HT-29 (cell line): ENCODE data around the gene ADAMTS7. TPM values are rescaled to one million over a fixed set of nuclear protein-coding genes. Genes with fewer than 3 reads are reported as not detected.
"Not testable (repeated sequence)": the region's sequence is repeated elsewhere in the genome, so short reads cannot be mapped to it uniquely, and the experiment has no call there.

Source experiments
- DNase-seq: peaks from one replicate; pipeline ENCODE4 v3.0.0-alpha.2; 2015; ENCODE audit warnings: low spot score
- total RNA-seq: library from RNA; depleted of rRNA; stranded (reverse); fragments of >200 nt; shearing (Covaris generic); gene quantifications from 2 replicates; pipeline ENCODE4 v1.2.3, GENCODE V29; 2014

The ADAMTS7 gene
- total RNA-seq, 1 experiment from 2014 or later, result 0.69 TPM

DNA sequence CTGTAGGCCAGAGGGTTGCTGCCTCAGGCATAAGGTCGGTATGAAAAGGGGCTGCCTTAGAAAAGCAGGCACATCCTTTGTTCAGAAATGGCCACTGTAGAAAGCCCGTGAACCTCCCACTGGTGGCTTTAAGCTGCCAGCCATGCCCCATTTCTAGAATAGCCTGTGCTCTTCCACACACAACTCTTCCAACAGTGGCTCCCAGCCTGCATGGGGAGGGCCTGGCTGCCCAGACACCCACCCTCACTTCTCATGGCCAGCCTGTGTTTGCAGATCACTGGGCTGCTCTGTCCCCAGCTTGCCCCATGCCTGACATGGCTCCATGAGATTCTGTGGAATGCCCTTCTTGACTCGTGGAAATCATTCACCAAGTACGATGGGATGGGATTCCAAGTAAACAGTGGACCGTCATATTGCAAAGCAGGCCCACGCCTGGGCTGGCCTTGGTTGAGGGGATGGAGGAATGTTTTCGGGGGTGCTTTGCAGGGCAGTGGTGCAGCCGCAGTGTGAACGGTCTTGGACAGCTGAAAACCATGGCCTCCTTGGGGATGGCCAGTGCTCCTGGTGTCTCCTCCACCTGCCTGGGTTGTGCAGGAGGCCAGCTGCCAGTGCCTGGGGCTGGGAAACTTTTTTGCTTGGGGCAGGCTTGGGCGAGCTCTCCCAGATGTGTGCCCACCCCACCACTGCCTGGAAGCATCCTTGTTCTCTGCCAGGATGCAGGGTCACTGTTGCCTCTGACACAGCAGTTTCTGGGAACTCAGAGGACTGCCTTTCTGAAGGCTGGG is 57.3 kb downstream of the ADAMTS7 start:
- not testable (repeated sequence) for DNase-seq

DNA sequence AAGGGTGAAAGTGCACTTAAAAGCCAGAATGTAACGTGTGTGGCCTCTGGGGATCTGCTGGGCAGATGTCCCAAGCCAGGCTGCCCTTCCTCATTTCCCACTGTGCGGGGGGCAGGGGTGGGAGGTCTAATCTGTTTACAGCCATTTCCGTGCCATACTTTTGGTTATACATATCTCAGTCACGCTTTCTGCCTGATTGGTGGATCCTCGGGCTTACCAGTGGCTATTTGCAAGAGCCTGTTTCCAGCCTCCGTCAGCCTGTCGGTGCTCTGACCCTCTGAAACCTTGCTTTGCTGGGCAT is 58.0 kb downstream of the ADAMTS7 start:
- not testable (repeated sequence) for DNase-seq

DNA sequence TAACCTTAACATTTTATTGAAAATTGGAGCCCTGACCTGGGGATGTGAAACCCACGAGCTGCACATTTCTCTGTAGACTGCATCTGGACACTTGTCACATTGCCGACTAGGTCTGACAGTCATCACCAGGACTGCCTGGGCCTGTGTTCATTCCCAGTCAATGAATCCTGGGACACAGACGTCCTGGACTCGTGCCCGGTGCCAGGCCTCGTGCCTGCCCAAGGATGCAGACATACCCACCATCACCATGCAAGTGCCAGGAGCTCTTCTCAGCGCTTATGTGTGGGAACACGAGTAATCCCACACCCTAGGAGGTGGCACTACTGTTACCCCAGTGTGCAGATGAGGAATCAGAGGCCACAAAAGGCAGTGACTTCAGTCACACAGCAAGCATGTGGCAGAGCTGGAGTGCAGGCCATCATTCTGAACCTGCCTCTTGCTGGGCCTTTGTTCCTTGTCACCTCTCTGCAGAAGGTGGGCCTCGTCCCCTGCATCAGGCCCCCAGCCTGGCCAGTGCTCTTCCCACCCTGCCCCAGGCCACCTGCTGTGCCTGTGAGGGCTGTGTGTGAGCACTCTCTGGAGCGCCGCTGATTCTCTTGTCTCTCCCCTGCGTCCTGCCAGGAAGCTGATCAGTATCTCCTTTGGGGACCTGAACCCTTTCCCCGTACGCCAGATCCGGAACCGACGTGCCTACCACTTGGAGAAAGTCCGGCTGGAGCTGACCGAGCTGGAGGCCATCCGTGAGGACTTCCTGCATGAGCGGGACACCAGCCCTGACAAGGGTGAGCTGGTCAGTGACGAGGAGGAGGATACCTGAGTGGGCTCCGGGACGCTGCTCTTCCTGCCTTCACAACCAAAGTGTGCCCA is 58.5 kb downstream of the ADAMTS7 start:
- no peak for DNase-seq

DNA sequence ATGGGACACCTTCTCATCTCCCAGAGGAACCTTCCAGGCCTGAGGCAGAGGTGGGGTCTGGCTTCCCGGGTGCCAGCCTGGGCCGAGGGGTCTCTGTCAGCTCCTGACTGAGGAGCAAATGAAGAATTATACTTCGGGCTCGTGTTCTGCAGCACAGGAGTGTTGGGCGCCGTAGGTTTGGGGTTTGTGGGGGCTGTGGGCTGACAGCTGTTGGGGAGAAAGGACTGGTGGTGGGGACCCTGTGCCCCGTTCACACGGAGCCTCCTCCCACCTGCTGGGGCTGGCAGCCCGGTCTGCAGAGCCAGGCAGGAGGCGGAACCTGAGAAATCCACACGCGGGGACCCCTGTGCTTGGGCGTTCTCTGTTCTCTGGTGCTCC is 59.7 kb downstream of the ADAMTS7 start:
- no peak for DNase-seq

DNA sequence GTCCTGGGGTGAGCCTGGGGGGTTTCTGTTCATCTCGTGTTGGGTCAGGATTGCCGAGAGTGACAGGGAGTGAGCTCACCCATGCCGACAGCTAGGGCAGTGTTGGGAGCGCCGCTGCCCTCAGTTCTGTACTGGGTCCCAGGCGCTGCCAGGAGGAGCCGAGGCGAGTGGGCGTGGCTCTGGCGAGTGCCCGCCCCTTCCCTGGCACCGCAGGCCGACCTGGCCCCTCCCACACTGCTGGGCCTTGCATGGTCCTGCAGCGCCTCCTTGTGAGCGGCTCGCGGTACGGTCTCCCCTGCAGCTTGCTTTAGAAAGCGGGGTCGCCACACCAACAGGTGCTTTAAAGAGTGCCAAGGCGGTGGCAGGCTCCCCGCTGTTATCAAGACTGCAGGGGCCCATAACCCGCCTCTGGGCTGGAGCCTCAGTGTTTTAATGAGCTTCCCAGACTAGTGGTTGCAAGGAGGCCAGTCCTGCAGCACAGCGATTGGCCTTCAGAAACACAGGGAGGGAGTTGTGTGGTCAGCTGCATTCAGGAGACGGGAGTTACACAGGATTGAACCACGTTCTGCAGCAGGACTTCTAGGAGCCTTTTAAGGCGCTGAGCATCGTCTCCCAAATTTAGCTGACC is 60.2 kb downstream of the ADAMTS7 start:
- DNase-seq, result peak; percentile 95

DNA sequence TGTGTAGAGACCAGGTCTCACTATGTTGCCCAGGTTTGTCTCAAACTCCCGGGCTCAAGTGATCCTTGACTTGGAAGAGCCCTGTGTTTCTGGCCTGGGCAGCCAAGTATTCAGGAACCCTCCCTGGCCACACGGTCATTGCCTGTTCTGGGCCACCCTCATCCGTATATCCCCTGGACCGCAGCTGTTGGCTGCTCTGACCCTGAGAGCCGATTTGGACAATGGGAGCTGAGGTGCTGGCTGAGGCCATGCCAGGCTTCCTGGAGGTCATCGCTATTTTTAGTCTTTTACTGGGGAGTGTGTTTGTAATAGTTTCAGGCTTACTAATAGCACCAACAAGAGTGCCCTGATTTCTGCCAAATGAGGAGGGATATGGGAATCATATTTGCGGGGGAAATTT is 60.7 kb downstream of the ADAMTS7 start:
- DNase-seq, result no peak

DNA sequence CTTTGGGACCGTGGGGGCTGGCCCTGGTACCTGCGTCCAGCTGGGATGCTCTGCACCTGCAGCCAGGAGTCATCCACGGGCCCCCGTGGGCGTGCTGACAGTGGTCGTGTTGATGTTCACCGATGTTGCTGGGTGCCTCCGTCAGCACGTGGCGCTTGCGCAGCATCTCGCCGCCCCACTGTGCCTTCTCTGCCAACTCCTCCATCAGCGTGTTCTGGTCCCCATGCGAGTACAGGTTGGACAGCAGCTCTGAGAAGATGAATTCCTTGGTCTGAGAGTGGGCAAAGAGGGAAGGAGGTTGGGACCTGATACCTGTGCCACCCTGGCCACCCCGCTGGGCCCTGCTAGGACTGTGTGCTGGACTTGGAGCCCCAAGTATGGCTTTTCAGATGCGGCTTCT is 61.4 kb downstream of the ADAMTS7 start:
- DNase-seq, result no peak

DNA sequence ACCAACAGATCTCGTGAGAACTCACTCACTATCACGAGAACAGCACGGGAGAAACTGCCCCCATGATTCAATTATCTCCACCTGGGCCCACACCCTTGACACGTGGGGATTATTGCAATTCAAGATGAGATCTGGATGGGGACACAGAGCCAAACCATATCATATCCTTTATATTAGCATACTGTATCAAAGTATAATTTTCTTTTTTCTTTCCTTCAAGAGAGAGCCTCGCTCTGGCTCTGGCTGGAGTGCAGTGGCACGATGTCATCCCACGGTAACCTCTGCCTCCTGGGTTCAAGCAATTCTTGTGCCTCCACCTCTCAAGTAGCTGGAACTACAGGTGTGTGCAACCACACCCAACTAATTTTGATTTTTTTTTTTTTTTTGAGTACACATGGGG is 63.4 kb downstream of the ADAMTS7 start:
- not testable (repeated sequence) for DNase-seq

DNA sequence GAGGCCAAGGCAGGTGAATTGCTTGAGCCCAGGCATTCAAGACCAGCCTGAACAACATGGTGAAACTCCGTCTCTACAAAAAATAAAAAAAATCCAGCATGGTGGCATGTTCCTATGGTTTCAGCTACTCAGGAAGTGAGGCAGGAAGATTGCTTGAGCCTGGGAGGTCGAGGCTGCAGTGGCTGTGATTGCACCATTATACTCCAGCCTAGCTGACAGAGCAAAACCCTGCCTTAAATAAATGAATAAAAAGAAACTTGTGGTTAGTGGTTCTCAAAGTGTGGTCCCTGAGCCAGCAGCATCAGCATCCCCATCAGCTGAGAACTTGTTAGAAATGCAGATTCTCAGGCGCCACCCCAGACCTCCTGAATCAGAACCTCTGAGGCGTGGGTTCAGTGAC is 69.6 kb downstream of the ADAMTS7 start:
- not testable (repeated sequence) for DNase-seq

DNA sequence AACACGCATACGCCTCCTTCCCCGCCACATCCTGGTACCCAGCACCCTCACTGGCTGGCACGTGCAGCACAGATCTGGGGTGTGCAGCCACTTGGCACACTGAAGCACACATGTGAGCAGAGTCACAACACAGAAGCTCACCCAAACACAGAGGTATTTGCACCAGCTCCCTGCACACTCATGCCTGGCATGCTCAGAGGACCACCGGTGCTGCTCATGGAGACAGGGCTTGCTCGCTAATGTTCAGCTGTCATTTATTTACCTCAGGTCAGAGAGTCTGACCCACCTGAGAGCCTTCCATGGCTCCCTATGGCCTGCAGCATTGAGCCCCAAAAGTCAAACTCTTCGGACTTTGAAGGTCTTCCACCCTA is 70.4 kb downstream of the ADAMTS7 start:
- no peak for DNase-seq

DNA sequence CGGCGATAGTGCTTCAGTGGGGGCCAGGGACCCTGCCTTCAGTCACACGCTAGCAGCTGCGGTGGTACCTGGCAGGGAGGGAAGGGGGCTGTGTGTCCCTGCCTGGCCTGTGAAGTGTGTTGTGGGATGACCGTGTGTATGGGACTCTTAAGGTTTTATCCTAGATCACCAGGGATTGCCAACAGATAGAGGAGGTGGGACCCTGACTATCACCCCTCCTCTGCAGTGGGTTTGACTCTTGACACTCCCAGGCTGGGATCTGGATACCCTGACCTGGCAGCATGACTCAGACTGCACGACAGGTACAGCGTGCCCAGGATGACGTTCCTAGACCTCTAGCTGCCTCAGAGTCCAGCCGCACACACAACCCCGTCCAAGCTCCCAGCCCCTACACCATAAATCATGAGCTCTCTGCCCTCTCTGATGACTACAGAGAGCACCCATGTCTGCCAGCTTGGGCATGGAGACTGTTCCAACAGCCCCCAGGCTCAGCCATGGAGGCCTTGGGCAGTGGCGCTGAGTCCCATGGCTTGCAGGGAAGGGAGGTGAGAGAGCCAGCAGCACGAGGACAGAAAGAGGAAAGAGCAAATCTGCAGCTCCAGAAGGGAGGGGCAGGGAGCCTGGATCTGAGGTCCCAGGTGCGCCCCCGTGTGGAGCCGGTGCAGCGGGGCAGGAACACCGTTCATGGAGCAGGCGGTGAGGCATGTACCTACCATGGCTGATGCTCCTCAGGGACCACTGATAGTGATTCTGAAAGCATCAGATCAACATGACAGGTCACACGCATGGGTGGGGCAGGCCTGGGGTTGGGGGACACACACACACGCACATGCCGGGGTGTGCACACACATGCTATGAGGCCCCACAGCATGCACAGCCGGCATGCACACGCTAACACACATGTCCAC is 71.0 kb downstream of the ADAMTS7 start:
- DNase-seq, result peak; percentile 75

DNA sequence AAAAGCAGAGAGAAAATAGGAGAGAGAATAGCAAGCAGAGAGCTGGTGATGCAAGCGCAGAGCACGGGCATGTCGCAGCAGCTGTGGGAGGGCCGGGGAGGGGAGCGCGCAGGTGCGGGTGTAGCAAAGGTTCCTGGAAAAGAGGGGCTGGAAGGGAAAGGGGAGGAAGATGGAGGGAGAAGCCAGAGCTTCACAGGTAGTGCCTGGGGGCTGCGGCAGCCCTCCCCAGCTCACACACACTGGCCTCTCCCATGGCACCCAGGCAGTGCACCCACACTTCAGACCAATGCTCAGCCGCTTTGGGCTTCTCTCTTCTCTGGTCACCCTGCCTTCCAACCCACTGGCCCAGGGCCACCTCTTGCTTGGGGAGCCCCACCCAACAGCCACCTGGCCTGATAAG is 72.1 kb downstream of the ADAMTS7 start:
- DNase-seq, result no peak

DNA sequence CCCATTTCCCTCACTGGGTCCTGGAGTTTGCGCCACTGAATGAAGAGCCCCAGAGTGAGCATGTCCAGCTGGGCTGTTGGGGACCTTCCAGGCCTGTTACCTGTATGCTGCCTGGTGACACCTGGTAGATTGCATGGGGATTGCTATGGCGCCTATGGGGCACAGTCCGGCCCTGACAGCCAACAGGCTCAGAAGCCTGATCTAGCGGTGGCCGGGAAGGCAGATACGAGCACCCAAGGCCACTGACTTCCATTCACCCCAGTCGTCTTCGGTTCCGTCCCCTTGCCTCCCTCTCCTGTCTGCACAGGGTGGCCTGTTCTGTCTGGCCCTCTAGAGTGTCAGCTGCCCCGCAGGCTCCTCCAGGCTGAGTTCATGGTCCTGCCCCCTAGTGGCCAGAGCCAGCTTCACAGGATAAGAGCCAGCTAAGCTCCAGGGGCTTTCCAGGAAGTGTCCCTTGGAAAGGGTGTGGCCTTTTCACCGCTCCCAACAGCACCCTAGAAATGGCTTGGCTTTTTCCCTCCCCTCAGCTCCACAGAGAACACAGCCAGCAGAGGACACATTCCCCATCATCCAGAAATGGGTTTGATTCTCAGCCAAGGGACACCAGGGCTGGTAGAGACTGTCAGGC is 73.2 kb downstream of the ADAMTS7 start:
- DNase-seq, result peak; percentile 64

DNA sequence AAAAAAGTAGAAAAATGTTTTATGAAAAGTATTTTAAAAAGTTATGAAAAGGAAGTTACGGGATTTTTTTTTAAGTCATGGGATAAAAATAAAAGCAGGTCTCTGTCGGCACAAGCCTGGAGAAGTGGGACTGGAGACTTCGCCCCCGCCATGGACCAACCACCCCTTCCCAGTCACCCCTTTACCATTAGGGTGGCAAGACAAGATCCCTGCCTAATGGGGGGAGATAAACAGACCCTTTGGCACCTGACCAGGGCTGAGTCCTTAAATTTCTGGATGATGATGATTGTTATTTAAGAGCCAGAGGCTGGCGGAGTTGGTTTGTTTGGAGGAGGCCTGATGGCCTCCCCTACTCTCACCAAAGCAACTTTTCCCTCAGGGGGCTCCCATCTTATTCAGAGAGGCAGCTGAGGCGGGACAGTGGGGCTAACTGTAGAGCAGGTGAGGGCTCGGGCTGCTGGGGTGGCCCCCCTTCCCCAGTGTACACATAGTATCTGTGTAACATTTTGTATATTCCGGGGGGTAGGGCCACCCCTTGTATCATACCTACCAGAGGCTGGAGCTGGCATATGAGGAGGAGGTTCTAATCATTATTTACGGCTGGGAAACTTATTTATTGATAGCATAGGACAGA is 74.0 kb downstream of the ADAMTS7 start:
- DNase-seq, result no peak

DNA sequence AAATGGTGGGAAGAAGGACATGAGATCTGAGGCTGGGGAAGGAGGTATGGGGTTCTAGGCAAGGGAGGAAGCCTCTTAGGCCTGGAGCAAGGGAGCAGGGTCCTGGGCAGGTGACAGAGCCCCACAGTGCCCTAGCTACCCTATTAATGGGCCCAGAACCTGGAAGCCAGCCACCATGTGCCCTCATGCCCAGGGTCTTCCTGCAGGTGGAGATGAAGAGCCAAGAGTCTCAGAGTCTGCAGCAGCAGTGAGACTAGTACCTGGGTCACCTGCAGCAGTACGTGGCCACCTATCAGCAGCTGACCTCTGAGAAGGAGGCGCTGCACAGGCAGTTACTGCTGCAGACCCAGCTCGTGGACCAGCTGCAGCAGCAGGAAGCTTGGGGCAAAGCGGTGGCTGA is 75.0 kb downstream of the ADAMTS7 start:
- DNase-seq, result peak; percentile 25

DNA sequence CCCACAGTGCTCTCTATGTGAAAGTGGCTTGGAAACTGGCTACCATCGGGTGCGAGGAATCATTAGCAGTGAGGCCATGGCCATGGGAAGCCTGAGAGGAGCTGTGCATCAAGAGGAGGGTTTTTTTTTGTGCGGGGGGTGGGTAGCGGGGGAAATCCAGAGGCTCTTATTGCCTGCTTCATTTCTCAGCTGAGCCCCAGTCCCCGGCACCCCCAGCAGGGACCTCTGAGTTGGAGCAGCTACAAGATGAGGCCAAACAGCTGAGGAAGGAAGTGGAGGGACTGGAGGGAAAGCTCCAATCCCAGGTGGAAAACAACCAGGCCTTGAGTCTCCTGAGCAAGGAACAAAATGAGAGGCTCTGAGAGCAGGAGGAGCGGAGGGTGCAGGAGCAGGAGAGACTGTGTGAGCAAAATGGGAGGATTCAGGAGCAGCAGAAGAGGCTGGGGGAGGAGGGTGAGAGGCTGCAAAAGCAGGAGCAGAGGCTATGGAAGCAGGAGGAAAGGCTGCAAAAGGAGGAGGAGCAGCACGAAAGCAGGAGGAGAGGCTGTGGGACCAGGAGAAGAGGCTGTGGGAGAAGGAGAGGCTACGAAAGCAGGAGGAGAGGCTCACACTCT is 76.7 kb downstream of the ADAMTS7 start:
- DNase-seq, result no peak

DNA sequence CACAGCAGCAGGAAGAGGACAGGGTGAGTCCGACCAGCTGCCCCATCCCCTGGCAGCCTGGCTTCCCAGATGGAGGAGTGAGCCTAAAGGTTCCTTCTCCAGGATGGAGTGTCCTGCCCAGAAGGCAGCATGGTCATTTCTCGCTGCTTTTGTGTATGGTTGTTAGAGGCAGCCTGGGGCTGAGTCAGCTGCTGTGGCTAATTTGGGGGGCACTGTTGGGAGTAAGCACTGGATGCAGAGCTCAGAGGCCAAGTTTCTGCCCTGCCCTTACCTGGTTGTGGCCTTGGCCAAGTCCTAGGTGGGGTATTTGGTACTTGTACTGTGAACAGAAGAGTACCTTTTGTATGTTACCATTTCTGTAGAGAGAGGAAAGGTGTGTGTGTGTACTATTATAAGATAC is 78.6 kb downstream of the ADAMTS7 start:
- no peak for DNase-seq

DNA sequence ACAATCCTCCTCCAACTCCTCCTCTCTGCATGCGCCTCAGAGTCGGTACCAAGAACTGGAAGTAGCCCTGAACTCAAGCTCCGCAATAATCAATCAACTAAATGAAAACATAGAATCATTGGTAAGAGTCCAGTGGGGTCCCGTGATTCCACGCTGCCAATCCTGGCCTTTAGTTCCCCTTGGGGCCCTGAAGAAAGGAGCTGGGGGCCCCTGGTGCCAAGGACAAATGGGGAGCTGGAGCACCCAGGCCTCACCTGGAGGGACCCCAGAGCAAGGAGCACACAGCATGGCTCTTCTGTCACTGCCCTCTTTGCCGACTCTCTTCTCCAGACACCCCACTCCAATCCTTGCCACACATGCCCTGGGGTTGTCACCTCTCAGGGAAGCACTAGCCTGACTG is 80.3 kb downstream of the ADAMTS7 start:
- no peak for DNase-seq

DNA sequence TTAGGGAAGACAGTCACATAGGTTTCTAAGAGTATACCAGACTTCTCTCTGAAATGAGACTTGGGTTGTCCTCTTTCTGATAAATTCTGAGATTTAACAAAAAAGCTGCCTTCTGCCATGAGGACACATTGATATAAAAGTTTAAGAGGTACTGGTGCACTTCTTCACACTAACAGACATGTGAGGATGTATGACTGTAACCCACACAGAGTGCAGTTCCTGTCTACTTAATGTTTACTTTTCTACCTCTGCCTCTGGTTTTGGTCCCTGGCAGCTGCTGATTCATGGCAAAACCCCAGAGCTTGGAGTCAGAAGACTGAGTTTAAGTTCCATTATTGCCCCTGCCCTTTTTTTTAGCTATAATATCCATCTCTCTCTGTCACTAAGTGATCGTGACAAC is 82.8 kb downstream of the ADAMTS7 start:
- DNase-seq, result not testable (repeated sequence)

DNA sequence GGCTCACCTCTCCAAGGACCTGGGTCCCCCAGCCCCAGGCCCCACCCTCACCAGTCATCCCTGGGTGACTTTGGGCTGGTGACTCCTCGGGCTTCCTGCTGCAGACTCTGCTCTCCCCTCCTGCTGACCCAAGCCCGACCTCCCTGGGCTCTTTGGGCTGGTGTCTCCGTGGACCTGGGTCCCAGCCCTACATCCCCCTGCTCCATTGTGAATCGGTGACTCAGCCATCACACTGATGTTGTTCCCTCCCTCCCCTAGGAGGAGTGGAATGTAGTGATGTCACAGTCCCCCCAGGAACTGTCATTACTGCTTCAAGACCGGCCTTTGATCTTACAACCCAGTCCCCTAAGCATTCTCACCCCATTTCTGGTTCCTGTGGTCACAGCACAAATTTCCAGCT is 83.7 kb downstream of the ADAMTS7 start:
- DNase-seq, result no peak
